GM23338 (cell line): ENCODE measurements around the gene TSR3.

Source experiments
- CREB1 ChIP-seq: fragments of 250-450 bp; sonication (Bioruptor Pico); IDR thresholded peaks from 2 replicates; pipeline ENCODE4 v1.5.0; 2020; ENCODE audit warnings: low read depth, mild to moderate bottlenecking, moderate library complexity
- CTCF ChIP-seq, 2 experiments: fragments of 200-600 bp in 1 of 2; sonication (generic) in 1 of 2; conservative IDR thresholded peaks; 2 replicates each; pipeline versions ENCODE4 v1.5.1 to v1.6.1; 2016 to 2017; ENCODE audit warnings: antibody characterized with exemption in 2 of 2, low read depth in 2 of 2, mild to moderate bottlenecking in 2 of 2, moderate library complexity in 1 of 2
- EZH2 ChIP-seq: fragments of 200-600 bp; sonication (generic); IDR thresholded peaks from one replicate; pipeline ENCODE4 v1.8.0; 2017; ENCODE audit warnings: antibody characterized with exemption, mild to moderate bottlenecking, low read depth; ENCODE audit not compliant: unreplicated experiment
- STAT1 ChIP-seq: IDR thresholded peaks from one replicate; pipeline ENCODE4 v1.6.1; 2016; ENCODE audit warnings: antibody characterized with exemption; ENCODE audit not compliant: unreplicated experiment

- no peak for TF ChIP-seq CREB1 (CRISPR knock-in tag)
- no peak for TF ChIP-seq CTCF (conservative IDR thresholded peaks at IDR 0.05; ENCODE audit: low read depth in 2 of 2)
- TF ChIP-seq STAT1, result no peak
- TF ChIP-seq EZH2, result no peak
Observed at GRCh38 chr16:1362807-1363206, 11.1 kb upstream of the TSR3 start.
